ENCODE data around the gene IMP3. TPM values are rescaled to one million over a fixed set of nuclear protein-coding genes. Genes with fewer than 3 reads are reported as not detected.

The IMP3 gene
- polyA plus RNA-seq, 1 of the 3 experiments (the other 2 are of a cell fraction) = 56.2 TPM

DNA sequence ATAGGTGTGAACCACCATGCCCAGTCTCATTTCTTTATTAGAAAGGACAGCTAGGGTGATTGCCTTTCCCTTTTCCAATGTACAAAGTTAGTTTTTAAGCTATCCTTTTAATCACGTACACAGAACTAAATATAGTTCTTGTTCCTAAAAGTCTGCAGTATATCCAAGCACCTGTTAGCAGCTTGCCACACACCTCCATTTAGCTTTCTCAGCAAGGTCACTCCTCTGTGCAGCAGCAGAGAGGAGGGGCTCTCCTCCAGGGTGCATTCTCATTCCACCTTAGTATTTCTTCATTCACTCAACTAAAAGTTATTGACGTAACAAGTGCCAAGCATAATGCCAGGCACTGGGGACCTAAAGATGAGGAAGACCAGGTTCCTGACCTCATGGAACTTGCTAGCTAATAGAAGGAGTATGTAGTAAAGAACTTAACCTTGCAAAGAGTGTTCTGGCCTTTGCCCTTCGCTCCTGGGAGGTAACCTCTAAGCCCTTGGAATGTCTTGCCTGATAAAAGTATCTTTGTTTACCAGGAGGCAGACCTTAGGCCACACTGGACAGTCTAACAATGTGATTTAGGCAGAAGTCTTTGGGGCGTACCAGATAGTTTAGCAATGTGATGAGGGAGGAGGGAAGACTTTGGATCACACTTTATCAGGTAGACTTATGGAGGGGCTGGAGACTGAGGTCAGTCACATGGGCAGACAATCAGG, 48.2 kb downstream of the IMP3 start (continued):
- no peak for TF ChIP-seq EP300 (IDR thresholded peaks at IDR 0.05; ENCODE audit: borderline replicate concordance in 1 of 2, low read depth in 1 of 2, low read length in 1 of 2)
- no peak for TF ChIP-seq RXRA (IDR thresholded peaks at IDR 0.05; ENCODE audit: borderline replicate concordance, low read depth)
- no peak for TF ChIP-seq RAD21 (IDR thresholded peaks at IDR 0.05; ENCODE audit: low read length)
- no peak for TF ChIP-seq ELF1 (IDR thresholded peaks at IDR 0.05)
- no peak for TF ChIP-seq REST (IDR thresholded peaks at IDR 0.05; ENCODE audit: low read depth, low read length)
- no peak for TF ChIP-seq NFIC (IDR thresholded peaks at IDR 0.05; ENCODE audit: borderline replicate concordance)
- no peak for TF ChIP-seq FOSL2 (IDR thresholded peaks at IDR 0.05; ENCODE audit: borderline replicate concordance, low read depth)

DNA sequence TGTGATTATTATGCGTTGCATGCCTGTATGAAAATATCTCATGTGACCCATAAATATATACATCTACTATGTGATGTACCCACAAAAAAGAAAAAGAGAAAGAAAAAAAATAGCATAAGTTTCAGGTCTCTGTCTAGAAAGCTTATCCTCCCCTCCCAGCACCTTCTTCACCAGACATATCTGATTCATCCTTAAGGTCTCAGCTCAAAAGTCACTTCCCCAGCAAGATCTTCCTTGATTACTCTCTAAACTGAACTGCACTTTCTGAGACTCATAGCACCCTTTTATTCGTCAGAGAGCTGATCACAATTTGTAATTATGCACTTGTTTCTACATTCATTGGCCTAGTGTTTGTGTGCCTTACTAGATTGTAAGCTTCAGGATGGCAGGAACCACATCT, 49.8 kb downstream of the IMP3 start:
- Histone ChIP-seq H3F3A (replicated peaks; ENCODE audit: insufficient read depth) (no peaks in the 10 kb centered on the region), H3K9ac (no peak overlapping the region), H3K4me2 (no peak overlapping the region), H3K4me3 (ENCODE audit: low read depth in 2 of 2, low read length in 1 of 2) (no peak overlapping the region), H3K9me3 (no peaks in the 10 kb centered on the region), H3K9me2 (no peaks in the 10 kb centered on the region), H3K4me1 (ENCODE audit: control insufficient read depth in 1 of 2, insufficient read depth in 2 of 2, low read depth in 1 of 2, low read length in 1 of 2) (no peaks in the 10 kb centered on the region), H2AFZ (ENCODE audit: low read depth) (no peak overlapping the region), H3K27ac (ENCODE audit: low read depth in 2 of 2, low read length in 1 of 2) (no peak overlapping the region), H3K27me3 (ENCODE audit: insufficient read depth) (no peaks in the 10 kb centered on the region), H3K79me2 (ENCODE audit: insufficient read depth) (no peaks in the 10 kb centered on the region), H4K20me1 (ENCODE audit: insufficient read depth) (no peaks in the 10 kb centered on the region), H3K36me3 (replicated peaks in 1 of 2; ENCODE audit: control insufficient read depth in 1 of 2, insufficient read depth in 2 of 2, low read length in 1 of 2) (peaks cover 3 to 11% of the 10 kb centered on the region in 2 experiments)
- ChIA-PET POLR2A (interaction anchor here (1.5 kb wide), 1 partner anchor 11 kb away, joined by 3 read pairs; the partner anchor contains the start of gene PTPN9), CTCF (no interaction called here)
- TF ChIP-seq JUND (IDR thresholded peaks at IDR 0.05) = no peak
- no peak for TF ChIP-seq GATA2 (CRISPR knock-in tag; IDR thresholded peaks at IDR 0.05)
- no peak for TF ChIP-seq GABPA (IDR thresholded peaks at IDR 0.05; ENCODE audit: low read depth)
- no peak for TF ChIP-seq POLR2AphosphoS5 (IDR thresholded peaks at IDR 0.05; ENCODE audit: low read depth, low read length)
- TF ChIP-seq ELF1 (IDR thresholded peaks at IDR 0.05) = no peak
- no peak for TF ChIP-seq FOXJ3 (CRISPR knock-in tag; IDR thresholded peaks at IDR 0.05)
- no peak for TF ChIP-seq USF2 (IDR thresholded peaks at IDR 0.05; ENCODE audit: borderline replicate concordance, low read depth, low read length)
- no peak for TF ChIP-seq FOXM1 (IDR thresholded peaks at IDR 0.05; ENCODE audit: low read depth)
- TF ChIP-seq EZH2phosphoT487 (IDR thresholded peaks at IDR 0.05; ENCODE audit: borderline replicate concordance, low read depth) = no peak
- no peak for TF ChIP-seq YY1 (IDR thresholded peaks at IDR 0.05; ENCODE audit: low read depth)
- TF ChIP-seq TEAD4 (IDR thresholded peaks at IDR 0.05; ENCODE audit: borderline replicate concordance, insufficient read depth) = no peak
- no peak for TF ChIP-seq SIN3A (IDR thresholded peaks at IDR 0.05; ENCODE audit: borderline replicate concordance, low read depth, low read length)
- TF ChIP-seq ZBTB33 (IDR thresholded peaks at IDR 0.05; ENCODE audit: borderline replicate concordance, low read depth) = no peak
- TF ChIP-seq, protein P1, sequence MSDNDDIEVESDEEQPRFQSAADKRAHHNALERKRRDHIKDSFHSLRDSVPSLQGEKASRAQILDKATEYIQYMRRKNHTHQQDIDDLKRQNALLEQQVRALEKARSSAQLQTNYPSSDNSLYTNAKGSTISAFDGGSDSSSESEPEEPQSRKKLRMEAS (IDR thresholded peaks at IDR 0.05; ENCODE audit: low read depth) = no peak
- no peak for TF ChIP-seq MXI1 (IDR thresholded peaks at IDR 0.05; ENCODE audit: low read depth, low read length)
- no peak for TF ChIP-seq RCOR1 (IDR thresholded peaks at IDR 0.05; ENCODE audit: low read length)
- TF ChIP-seq TAF1 (IDR thresholded peaks at IDR 0.05; ENCODE audit: borderline replicate concordance, low read depth, low read length) = no peak
- WGBS (ENCODE audit: low lambda C conversion rate) = 98% methylated on average over 2 of the region's 2 CpGs
- DNase-seq = no peak

Measured in SK-N-SH (cell line).